ENCODE results near the gene KCNK7.

Gene KCNK7

DNA sequence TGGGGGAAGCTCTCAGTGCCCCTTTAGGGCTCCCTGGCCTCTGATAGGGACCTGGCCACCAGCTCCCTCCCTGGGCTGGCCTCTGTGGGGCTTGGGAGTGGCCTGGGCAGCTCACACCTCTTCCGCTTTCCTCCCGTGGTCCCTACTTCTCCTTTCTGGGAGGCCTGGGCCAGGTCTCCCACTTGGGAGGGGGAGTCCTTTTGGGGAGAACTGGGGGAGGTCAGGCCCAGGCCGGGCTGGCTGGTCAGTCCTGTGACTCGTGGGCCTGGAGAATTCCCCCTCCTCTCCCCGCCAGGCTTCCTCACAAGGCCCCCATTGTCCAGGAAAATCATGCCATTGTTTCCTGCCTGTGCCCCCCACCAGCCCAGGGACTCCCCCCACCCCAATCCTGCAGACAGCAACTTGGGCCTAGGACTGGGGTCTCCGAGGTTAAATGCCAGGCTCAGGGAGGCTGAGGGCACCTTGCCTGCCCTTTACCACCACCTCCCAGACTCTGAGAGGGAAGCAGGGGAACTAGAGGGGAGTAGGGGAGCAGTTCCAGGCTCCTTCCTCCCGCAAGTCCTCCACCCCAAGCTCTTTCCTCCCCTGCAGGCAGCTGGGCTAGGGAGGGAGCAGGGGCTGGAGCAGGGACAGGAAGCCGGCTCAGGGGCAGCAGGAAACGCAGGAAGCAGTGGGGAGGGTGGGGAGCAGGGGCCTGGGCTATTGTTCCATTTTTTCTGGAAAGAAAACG is 15.6 kb upstream of the KCNK7 start:
- peak; percentile 70 for DNase-seq (ENCODE audit: low spot score)

DNA sequence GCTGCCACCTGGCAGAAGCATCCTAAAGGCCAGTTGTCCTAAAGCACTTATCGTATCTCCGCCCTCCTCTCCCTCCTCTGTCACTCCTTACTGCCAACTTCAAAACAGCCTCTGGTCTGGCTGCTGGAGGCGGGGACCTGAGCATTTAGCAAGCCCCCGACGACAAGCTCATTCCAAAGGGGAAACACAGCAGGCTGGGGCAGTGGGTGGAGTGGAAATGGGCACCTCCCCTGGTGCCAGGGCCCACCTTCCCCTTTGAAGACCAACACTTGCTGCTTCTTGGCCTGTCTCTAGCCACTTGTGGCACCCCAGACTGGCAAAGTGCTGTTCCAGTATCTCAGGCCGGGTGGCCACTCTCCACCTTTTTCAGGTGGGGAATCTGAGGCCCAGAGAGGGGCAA is 14.8 kb upstream of the KCNK7 start:
- DNase-seq (ENCODE audit: low spot score): no peak

DNA sequence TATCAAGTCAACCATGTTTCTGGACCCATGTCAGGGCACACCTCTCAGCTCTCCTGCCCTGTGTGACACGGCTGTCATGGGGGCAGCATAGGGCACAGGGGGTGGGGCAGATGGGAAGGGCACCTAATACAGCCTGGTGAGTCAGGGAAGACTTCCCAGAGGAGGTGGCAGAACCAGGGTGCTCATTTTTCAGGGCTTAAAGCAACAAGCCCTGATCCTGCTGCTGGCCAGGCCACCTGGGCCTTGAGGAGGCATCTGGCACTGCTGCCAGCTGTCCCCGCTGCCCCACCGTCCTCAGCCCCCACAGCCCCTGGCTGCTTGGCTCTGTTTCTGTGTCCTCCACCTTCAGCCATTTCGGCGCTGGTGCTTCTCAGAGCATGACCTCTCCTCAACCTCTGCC is 14.1 kb upstream of the KCNK7 start:
- DNase-seq (ENCODE audit: low spot score): no peak

DNA sequence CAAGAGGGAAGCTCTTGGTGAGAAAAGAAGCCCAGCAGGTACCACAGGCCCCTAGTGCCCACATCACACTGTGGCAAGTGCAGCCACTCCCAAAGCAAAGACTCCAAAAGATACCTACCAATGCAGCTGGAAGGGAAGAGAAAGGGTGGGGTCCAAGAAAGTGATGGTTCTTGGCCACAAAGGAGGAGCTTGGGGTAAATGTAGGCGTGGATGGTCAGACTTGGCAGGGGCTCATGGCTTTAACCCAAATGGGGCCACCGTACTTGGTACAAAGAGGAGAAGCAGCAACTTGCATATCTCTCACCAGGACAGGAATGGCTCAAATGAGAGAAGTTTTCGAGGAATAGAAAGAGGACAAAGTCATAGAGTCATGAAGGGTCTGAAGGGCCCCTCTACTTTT is 13.6 kb upstream of the KCNK7 start:
- no peak for DNase-seq (ENCODE audit: low spot score)

DNA sequence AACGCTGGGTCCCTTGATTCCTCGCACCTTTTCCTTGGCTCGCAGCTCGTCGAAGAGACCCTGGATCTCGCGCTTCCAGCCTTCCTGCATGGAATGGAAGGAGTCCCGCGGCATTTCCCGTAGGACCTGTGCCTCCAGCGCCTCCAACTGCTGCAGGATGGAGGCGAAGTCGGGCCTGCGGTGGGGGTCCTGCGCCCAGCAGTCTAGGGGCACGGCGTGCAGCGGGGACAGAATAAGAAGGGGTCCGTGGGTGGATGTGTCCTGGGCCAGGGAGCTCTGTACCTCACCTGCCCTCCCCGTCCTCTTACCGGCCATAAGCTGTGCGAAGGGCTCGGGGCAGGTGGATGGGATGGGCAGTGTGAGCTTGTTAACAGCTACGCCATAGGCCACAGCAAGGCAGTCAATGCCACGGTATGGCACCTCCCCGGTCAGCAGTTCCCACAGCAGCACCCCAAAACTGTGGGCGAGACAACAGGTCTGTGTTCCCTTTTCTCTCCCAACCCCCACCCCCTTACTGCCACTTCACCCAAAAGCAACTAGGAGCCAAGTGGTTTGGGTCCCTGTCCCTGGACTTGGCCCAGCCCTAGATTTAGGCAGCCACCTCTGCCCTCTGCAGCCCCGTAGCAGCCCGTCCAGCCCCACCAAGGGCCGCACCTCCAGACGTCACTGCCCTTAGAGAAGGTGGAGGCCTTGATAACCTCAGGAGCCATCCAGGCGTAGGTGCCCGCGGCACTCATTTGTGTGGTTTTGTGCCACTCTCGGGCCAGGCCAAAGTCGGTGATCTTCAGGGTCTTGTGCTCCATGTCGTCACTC is 12.2 kb upstream of the KCNK7 start:
- DNase-seq (ENCODE audit: low spot score): no peak

DNA sequence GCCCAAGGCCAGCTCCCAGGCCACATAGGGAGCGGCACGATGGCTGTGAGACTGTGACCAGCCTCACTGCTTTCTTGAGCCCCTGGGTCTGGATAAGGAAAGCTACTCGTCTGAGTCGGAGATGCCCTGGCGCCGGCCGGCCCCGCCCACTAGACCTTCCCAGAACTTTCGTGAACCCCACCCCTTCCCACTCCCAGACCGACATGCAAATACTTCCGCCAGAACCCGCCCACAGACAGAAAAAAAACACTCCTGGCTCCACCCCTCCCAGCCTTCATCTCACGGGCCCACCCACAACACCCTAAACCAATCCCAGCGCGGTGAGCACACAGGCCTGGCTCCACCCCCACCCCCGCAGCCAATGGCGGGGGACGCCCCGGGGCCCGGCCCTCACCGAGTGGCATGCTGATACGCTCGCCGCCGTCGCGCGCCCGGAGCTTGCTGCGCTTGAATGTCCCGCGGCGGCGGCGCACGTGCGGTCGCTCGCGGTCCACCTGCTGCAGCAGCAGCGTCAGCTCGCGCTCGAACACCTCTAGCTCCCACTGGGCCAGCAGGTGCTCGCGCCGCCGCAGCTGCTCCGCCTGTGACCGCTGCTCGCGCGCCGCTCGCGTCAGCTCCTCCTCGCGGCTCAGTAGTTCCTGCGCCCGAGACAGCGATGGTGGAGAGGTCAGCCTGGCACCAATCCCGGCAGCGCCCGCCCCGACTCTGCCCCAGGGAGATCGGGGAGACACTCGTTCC is 11.4 kb upstream of the KCNK7 start:
- DNase-seq (ENCODE audit: low spot score): peak; percentile 92

DNA sequence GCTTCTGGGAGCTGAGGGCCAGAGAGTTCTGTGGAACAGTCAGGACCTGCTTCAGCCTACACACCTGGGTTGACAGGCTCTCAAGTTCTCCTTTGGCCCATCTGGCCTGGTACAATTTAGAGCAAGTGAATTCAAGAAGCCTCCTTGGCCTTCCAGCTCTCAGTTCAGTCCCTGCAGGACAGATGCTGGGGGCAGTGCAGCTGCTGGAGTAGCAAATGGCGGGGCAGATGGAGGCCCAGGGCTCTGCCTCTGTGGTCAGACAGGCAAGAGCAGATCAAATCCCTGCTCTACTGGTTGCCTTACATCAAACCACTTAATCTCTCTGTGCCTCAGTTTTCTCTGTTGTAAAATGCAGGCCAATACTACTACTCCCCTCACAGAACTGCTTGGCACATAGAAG is 8.7 kb upstream of the KCNK7 start:
- no peak for DNase-seq (ENCODE audit: low spot score)

DNA sequence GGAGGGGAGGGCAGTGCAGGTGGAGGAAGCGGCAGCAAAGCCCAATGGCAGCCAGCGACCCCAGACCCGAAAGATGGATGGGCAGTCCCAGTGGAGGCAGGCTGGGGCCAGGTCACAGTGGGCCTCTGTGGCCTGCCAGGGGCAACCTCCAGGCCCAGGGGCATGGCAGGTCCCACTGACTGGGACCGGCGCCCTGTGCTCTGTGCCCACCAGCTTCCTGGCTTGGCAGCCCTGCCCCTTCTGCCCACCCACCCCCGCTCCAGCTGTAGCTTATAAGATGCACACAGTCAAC is 4.3 kb upstream of the KCNK7 start:
- no peak for DNase-seq (ENCODE audit: low spot score)

DNA sequence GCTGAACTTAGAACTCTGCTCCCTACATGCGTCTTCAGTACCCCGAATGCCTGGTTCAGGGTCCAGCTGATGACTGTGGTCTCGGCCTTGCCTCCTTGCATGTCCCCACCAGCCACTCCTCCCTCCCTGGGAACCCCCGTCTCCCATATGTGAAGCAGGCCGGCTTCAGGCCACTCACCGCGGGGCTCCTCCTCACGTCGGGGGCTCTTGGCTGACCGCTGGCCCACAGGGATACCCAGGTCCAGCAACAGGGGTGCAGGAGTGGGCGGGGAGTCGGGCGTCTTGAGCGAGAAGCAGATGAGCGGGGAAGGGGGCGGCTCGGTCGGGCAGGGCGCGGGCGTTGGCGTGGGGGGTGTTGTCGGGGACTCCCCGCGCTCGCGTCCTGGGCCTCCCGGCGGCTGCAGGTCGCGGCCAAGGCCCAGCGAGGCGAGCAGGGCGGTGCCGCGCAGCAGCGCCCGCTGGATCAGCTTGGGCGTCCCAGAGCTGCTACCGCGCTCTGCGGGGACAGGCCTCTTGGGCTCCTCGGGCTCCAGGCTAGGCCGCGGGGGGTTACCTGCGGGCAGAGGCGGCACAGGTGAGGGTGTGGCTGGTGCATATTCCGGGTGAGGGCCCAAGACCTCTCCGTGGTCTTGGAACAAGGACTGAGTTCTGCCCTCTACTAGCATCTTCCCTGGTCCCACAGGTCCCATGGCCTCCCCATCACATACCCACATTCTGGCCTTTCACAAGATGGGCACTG is 3.8 kb upstream of the KCNK7 start:
- no peak for DNase-seq (ENCODE audit: low spot score)

DNA sequence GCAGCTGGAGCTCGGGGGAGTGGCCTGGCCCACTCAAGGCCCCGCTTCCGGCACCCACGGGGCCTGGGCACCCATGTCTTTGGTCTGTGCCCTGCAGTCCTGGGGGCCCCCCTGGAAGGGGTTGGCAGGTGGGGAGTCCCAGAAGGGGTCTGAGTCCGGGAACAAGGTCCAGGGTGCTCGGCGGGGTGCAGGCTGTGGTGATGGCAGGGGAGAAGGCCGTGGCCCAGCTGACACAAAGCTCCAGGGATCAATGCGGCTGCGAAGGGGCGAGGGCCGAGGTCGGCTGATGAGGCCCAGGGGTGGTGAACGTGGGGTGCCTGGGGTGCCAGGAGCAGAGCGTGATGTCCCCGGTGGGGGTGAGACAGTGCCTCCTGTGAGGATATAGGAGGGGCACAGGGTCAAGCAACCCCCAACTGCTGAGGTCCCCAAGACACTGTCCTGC is 2.7 kb upstream of the KCNK7 start:
- DNase-seq (ENCODE audit: low spot score): no peak

DNA sequence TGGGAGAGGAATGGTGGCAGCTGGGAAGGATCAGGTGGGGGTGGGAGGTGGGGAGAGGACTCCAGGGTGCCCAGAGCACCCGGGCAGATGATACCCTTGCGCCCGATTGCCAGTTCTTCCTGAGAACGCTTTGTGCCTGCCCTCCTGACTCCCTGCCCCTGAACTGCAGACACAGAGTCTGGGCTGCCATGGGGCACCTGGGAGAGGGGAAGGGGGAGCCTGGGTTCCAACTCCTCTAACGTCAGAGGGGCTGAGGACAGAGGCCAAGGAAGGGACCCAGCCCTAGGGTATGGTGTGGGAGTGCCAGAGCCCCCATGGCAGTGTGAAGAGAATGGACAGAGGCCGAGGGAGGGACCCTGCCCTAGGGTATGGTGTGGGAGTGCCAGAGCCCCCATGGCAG is 920 bp upstream of the KCNK7 start:
- no peak for DNase-seq (ENCODE audit: low spot score)

DNA sequence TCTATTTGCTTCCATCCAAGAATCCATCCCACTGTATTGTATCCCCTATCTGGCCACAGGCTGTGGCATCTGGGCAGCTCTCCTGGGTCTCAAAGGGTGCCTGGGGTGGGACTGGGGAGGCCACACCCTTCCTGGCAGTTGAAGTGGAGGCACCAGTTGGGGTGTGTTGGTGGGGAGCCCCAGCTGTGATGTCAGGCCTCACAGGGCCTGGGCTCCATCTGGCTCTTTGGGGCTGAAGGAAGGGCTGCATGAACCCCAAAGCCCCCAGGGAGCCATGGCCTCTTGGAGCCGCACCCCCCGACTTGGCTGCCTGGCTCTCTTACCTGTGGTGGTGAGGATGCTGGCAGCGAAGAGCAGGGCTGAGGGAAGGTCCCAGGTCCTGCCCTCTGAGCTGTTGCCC is 469 bp downstream of the KCNK7 start:
- no peak for DNase-seq (ENCODE audit: low spot score)

DNA sequence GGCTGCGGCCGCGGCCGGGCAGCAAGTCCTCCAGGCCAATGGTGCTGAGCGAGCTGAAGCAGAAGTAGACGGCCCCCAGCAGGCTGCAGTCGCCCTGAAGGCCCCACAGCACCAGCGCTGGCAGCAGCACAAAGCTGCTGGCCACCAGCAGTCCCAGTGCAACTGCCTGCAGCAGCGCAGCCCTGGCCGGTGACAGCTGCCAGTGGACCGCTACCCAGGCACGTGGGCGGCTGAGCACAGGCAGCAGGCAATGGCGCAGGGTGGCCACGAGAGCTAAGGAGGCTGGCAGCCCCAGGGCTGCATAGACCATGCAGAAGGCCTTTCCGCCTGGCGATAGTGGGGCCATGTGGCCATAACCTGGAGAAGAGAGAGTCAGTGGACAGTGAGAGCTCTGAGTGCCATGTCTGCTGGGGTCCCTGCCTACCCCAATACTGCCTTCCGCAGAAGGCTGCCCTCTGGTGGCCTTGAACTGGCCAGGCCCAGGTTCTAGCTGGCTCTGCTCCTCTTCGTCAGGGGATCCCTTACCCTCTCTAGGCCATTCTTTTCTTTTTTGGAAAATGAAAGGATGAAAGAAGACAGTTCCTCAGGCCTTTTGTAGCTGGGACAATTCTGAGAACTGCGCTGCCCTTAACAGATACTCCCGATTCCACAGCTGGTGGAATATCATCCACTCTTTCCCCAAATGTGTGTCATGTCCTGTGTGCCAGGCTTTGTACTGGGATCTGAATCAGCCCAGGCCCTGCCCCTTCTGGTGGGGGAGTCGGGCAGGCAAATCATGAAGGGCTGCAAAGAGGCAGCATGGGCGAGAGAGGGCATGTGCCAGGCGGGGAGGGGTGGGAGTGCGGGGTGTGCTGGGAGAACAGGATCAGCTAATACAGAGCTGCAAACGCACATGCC is 1.8 kb downstream of the KCNK7 start:
- no peak for DNase-seq (ENCODE audit: low spot score)

DNA sequence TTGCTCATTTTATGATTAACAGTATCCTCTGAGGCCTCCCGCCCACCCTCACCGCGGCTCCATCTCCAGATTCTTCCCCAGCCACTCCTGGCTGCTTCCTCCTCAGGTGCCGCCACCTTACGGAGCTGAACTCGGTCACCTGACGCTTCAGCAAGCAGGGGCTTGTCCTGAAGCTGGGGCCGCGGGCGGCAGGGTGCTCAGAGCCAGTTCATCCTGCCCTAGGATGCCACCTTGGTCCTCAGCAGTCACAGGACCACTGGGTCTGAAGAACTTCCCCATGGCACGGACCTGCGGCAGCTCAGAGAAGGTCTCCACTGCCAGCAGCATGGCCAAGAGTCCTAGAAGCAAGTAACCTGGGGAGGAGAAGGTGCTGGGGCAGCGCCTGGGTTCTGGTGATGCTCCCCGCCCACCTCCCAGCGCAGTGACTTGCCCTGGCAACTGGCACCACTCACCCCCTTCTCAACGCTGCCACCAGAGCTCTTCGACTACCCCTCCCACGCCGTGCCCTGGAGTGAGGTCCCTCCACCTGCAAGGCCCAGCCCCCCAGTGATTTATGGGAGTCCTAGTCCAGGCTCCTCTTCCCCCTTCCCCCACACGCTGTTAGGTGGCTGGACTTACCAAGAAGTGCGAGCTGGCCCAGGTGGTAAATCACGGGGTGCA is 2.6 kb downstream of the KCNK7 start:
- no peak for DNase-seq (ENCODE audit: low spot score)

DNA sequence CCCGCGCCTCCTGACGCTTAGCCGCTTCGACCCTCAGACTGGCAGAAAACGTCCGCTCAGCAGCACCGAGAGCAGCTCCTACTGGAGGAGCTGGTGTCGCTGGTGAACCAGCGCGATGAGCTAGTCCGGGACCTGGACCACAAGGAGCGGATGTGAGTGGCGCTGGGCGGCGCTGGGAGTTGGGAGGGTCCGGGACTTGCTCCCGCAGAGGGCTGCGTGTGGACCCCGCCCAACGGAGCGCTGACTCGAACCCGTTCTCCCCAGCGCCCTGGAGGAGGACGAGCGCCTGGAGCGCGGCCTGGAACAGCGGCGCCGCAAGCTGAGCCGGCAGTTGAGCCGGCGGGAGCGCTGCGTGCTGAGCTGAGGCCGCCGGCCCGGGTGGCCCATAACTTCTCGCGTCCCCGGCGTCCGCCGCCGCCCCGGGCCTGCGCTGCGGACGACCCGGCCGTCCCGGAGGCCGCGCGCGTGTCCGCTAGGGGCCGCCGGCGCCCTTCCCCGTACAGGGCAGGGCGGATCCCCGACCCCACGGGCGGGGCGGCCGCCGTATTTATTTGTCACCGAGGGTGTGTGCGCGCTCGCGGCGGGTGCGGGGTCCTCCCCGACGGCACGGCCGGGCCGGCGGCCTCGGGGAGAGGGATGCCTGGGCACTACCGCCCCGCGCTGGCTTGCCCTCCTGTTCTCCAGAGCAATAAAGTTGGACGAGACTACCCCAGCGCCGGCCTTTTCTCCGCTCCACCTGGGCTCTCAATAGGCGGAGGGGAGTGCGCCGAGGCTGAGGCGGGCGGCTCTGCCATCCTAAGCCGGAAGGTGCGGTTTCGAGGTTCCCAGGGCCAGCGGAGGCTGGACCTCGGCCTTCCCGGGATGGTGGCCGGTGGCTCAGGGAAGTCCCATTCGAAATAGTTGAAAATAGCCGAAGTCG is 3.4 kb downstream of the KCNK7 start:
- peak; percentile 91 for DNase-seq (ENCODE audit: low spot score)

DNA sequence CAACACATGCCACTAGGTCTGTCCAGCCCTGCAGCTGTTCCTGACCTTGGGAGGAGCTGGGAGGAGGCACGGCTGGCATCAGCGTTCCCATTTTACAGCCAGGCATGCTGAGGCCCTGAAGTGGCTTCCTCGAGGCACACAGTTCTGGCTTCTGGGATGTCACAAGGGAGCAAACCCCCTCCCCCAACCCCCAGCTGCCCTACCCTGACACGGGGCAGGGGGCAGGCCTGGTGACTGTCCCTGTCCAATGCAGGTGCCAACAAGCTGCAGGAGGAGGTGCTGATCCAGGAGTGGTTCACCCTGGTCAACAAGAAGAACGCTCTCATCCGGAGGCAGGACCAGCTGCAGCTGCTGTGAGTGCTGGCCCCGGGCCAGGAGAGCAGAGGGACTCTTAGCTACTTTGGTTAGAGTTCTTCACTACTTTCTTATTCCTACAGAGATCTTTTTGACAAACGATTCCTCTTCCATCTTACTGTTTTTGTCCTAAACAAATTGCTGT is 5.3 kb downstream of the KCNK7 start:
- DNase-seq (ENCODE audit: low spot score): no peak

DNA sequence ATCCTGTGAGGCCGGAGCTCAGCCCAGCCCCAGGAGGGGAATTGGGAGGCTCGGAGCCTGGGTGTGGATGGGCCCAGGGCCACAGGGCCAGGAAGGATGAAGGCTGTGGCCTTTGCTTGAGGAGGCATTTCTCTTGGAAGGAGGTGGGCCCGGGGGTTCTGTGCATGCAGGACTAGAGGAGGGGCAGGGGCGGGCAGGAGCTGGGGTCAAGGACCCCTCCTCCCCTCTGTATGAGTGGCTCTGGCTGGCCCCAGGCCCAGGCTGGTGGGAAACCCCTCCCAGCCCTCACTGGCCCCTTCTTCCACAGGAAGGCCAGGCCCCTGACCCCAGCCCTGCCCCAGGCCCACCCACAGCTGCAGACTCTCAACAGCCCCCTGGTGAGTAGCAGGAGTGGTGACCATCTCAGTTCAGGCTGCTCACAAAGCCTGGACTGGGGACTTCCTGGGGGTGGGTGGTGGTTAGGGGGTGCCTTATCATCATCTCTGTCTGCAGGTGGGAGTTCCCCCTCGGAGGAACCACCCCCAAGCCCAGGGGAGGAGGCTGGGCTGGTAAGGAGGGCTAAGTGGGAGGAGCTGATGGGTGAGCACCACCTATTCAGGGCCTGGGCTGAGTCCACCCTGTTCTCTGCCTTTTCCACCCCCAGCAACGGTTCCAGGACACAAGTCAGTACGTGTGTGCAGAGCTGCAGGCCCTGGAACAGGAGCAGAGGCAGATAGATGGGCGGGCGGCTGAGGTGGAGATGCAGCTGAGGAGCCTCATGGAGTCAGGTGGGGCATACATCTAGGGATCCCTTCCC is 6.0 kb downstream of the KCNK7 start:
- DNase-seq (ENCODE audit: low spot score): no peak

DNA sequence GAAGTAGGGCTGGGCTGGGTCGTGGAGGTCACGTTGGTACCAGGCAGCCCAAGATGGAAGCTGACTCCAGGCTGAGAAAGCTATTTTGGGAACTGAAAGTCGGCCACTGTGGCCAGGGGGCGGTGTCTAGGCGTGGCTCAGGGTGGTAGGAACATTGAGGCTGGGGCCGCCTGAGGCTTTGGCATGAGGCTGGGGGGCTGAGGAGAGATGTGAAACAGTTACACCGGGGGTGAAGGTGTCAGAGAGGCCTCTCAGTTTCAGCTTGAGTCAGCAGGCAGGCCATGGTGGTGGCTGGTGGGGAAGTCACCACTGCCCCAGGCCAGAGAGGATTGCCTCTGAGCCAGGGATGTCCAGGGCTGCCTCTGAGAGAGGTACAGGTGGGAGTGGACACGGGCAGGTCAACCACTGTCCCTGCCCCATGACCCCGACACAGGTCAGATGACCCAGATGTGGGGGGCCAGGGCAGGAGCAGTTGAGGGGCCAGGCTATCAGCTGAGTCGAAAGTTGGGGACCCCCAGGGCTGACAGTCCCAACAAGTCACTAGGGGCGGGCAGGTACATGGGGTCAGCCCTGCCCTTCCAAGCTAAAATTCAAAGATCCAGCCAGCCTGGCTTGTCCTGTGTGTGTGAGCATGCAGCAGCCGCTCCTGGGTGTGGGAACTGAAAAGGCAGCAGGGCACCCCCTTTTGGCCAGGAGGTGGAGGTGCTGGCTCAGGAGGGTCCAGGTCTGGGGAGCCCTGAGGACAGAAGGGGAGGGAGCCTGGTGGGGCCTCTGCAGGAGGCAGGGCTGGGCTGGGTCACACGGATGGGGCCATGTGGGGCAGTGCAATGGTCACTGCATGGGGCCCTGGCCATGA is 7.2 kb downstream of the KCNK7 start:
- no peak for DNase-seq (ENCODE audit: low spot score)

All from kidney capillary endothelial cell (primary cell).